NCI-H774 (cell line): ENCODE results near the gene CERS6.
"Not testable (repeated sequence)": the region's sequence is repeated elsewhere in the genome, so short reads cannot be mapped to it uniquely, and the experiment has no call there.

Experiments used
- DNase-seq: peaks from one replicate; lab custom pipeline; 2025; lab: John Stamatoyannopoulos, UW

Gene CERS6

GRCh38 chr2:168734199-168734760, 278.2 kb downstream of the CERS6 start:
- no peak for DNase-seq

- no peak for DNase-seq
Measured at GRCh38 chr2:168736649-168737445, 280.8 kb downstream of the CERS6 start.

DNA sequence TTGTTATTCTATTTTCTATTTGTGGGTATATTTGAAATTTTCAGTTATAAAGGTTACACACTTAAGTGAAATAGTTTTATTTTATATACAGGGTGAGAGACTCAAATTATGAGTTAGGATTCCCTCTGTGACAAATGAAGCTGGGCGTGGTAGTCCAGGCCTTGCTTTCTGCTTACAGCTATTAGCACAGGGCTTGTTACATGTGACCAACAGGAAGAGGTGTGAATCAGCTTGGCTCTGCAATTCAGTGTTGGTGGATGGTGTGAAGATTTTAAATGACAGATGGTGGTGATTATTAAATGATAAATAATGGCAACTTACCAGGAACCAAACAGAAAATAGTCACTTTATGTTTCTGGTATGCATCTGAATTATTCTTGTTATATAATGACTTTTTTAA, 282.0 kb downstream of the CERS6 start:
- DNase-seq, result no peak

DNA sequence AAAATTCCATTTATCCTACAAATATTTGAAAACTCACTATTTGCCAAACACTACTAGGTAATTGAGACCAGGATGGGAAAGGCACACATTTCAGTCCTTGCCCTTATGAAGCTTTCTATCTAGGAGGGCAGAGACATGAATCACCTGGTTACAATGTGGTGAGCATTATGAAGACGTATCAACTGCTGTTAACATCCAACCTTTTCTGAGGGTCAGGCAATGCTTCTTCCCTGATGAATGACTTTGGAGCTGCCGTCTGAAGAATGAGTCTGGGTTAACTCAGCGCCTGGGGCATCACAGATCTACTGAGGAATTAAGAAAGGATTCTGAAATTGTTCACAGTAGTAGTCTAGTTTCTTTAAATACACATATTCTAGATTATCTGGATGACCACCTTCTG, 284.3 kb downstream of the CERS6 start:
- no peak for DNase-seq

GRCh38 chr2:168740788-168741187, 284.7 kb downstream of the CERS6 start:
- DNase-seq, result no peak

- DNase-seq, result no peak
Measured at GRCh38 chr2:168742258-168742932, 286.3 kb downstream of the CERS6 start.

GRCh38 chr2:168744844-168745243, 288.8 kb downstream of the CERS6 start:
- DNase-seq, result no peak

DNA sequence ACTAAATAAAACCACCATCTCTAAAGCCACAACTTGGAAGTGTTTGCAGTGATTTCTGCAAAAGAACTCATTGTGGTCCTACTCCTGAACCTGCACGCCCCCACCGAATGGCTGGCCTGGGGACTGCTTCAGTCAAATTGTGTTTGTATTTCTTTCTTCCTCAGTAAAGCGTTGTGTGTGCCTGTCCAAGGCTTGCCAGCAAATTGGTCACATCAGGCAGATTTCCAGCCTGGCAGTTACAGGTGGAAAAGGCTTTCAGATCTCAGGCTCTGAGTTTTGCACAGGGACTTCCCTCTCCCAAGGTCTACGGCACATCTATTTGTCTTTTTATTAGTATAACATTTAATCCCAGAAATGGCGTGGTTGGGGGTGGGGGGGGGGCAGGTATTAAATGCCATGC, 292.4 kb downstream of the CERS6 start:
- no peak for DNase-seq

- DNase-seq, result no peak
Measured at GRCh38 chr2:168749297-168749696, 293.2 kb downstream of the CERS6 start.

- no peak for DNase-seq
Measured at GRCh38 chr2:168751104-168751740, 295.1 kb downstream of the CERS6 start.

DNA sequence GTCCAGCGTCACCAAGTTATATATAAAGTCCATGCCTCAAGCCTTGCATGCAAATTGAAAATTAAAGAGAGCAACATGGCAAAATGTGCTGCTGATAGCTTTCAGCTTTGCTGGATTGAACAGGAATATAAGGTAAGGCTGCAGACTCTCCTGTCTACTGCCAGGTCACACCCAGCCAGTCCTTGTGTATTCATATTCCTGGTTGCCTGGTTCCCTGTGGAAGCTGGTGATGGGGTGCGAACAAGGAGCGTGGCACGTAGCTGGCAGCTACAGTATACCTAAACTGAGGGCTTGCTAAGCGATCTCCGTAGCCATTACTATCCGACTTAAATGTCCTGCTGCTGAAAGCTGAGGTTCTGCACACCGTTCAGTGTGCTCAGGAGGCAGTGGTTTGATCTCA, 296.3 kb downstream of the CERS6 start:
- DNase-seq, result no peak

- no peak for DNase-seq
Measured at GRCh38 chr2:168753765-168754329, 297.8 kb downstream of the CERS6 start.

DNA sequence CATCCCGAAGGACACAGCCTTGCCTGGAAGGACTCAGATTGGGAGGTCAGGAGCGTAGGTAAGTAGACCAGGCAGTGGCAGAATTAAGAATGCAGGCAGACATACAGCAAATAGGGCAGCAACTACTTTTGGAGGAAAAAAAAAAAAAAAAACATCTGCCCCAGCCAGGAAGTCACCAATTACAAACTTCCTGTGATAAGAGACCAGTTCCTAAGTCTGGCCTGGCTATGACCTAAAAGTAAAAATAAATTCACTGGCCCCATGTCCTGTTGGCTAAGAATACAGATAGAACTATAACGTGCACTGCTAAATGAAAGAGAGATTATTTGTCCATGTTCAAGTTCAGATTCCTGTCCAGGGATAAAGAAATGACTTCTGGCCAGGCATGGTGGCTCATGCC, 301.2 kb downstream of the CERS6 start:
- no peak for DNase-seq

GRCh38 chr2:168758970-168759820, 303.1 kb downstream of the CERS6 start:
- no peak for DNase-seq

GRCh38 chr2:168765401-168765800, 309.3 kb downstream of the CERS6 start:
- no peak for DNase-seq

DNA sequence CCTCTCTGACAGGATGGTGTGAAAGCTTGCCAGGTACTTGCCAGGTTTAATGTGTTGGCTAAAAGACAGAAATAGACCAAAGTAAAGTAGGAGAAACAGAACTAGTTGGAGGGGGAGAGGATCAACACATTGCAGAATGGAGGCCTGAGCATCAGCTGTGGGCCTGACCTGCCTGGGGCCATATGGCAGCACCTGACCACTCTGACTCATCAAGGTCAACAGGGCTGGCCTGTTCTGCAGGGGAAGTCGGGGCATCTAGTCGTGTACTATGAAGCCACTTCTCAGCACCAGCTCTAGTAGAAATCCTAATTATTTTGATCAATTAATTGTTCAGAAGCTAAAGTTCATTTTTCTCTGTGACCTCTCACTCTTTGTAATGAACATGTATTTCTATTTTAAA, 310.5 kb downstream of the CERS6 start:
- DNase-seq, result no peak

GRCh38 chr2:168767258-168767657, 311.2 kb downstream of the CERS6 start:
- no peak for DNase-seq

DNA sequence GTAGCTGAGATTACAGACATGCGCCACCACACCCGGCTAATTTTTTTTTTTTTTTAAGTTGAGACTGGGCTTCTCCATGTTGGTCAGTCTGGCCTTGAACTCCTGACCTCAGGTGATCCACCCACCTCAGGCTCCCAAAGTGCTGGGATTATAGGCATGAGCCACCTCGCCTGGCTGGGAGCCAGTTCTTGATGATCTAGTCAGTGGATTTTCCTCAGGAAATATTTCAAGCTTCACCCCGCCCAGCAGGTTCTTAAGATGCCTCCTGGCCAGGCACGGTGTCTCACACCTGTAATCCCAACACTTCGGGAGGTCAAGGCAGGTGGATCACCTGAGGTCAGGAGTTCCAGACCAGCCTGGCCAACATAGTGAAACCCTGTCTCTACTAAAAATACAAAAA, 312.3 kb downstream of the CERS6 start:
- DNase-seq, result not testable (repeated sequence)

DNA sequence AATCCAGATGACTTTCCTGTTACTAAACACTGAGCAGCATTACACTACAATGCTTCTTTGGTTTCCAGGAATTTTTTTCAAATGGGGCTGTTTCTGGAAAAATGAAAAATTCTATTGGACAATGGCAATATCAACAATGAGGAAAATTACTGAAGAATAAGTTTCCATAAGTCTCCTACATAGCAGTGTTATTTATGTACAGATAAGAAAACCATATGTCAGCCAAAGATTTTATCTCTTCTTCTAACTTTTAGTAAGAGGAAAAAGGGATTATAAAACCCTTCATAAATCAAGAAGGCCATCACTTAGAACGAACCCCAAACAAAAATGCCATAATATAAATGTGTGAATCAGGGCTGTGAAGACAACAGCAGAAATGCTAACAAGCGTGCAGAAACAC, 314.7 kb downstream of the CERS6 start:
- DNase-seq, result no peak

DNA sequence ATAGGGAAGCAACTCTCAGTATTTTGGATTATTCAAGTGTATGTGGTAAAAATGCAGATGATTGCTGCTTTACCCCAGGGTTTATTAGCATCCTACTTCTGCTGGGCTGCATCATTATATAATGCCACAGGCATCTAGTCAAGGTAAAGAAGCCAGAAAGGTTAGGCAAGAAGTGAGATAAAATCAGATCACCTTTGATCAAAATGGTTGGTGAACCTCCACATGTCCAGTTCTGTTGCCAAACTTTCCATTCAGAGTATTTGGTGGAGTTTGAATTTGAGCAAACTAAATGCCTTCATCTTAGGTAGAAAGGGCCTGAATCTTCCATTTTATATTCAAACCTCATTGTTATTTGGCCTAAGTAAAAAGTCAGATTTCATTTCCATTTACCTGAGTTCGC, 316.6 kb downstream of the CERS6 start:
- no peak for DNase-seq

- DNase-seq, result no peak
Measured at GRCh38 chr2:168773128-168773527, 317.1 kb downstream of the CERS6 start.
